SJCRH30 (cell line): ENCODE results near the gene CTNNA3. TPM values are rescaled to one million over a fixed set of nuclear protein-coding genes. Genes with fewer than 3 reads are reported as not detected.

ENCODE experiments used
- DNase-seq, 2 experiments: peaks; one replicate each; pipeline ENCODE4 v3.0.0-alpha.2; 2015 to 2020
- H3K27ac ChIP-seq: fragments of 250-450 bp; sonication (Bioruptor Pico); 2 replicates; pipeline ENCODE4 v1.5.1; 2020; ENCODE audit warnings: mild to moderate bottlenecking, moderate library complexity
- H3K27me3 ChIP-seq: fragments of 250-450 bp; sonication (Bioruptor Pico); 2 replicates; pipeline ENCODE4 v1.5.1; 2020; ENCODE audit warnings: mild to moderate bottlenecking, moderate library complexity
- H3K36me3 ChIP-seq: fragments of 250-450 bp; sonication (Bioruptor Pico); 2 replicates; pipeline ENCODE4 v1.5.1; 2020; ENCODE audit warnings: mild to moderate bottlenecking, moderate library complexity
- H3K4me1 ChIP-seq: fragments of 250-450 bp; sonication (Bioruptor Pico); 2 replicates; pipeline ENCODE4 v1.5.1; 2020; ENCODE audit warnings: mild to moderate bottlenecking, moderate library complexity
- H3K4me3 ChIP-seq: fragments of 250-450 bp; sonication (Bioruptor Pico); 2 replicates; pipeline ENCODE4 v1.5.1; 2020; ENCODE audit warnings: mild to moderate bottlenecking, moderate library complexity
- H3K9me3 ChIP-seq: fragments of 250-450 bp; sonication (Bioruptor Pico); replicated peaks from 2 replicates; pipeline ENCODE4 v1.5.1; 2020; ENCODE audit warnings: mild to moderate bottlenecking, moderate library complexity
- total RNA-seq: library from RNA; depleted of rRNA; stranded (reverse); fragments of >200 nt; shearing (Covaris generic); gene quantifications from 2 replicates; pipeline ENCODE4 v1.2.3, GENCODE V29; 2014

The CTNNA3 gene
- total RNA-seq, 1 experiment from 2014 or later, result 2.7 TPM

DNA sequence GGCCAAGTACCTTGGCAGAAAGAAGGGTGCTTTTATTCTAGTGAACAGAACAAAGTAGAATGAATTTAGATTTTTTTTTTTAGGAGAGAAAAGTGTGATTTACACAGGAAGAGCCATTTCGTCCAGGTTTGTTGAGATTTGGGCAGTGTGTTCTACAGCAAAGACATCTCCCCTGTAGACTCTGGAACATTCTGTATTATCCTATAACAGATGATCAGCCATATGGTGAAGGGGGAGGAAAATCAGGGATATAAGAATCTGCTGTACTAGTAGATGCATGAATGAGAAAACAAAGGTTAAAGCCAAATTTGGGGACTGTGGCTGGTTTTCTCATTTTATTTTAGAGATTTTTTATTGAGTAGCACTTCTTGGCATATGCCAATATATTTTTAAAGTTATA is 1223.8 kb downstream of the CTNNA3 start:
- H3K4me3 ChIP-seq, result no peak overlapping the region
- H3K27me3 ChIP-seq, result no peaks in the 10 kb centered on the region
- no peaks in the 10 kb centered on the region for H3K9me3 ChIP-seq
- H3K27ac ChIP-seq, result no peak overlapping the region
- H3K4me1 ChIP-seq, result no peaks in the 10 kb centered on the region
- H3K36me3 ChIP-seq, result no peaks in the 10 kb centered on the region
- no peak for DNase-seq

DNA sequence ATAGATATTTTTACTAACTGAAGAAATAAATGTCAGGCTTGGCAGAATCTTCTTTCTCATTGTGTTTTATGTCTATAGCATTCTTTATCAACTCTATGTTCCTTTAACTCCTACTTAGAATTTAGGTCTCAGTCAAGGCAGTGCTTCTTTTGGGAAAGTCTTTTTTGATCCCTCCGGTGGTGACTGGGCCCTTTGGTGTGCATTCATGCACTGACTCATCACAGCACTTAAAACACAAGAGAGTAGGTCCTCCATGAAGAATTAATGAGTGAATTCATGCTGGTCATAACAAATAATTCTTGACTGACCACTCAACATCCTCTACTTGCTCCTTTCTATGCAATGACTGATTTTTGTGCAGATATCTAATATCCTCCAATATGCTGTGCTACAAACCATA is 1229.0 kb downstream of the CTNNA3 start:
- Histone ChIP-seq H3K36me3 (no peaks in the 10 kb centered on the region), H3K4me1 (no peaks in the 10 kb centered on the region), H3K27ac (no peak overlapping the region), H3K4me3 (no peak overlapping the region), H3K9me3 (no peaks in the 10 kb centered on the region), H3K27me3 (no peaks in the 10 kb centered on the region)
- no peak for DNase-seq

DNA sequence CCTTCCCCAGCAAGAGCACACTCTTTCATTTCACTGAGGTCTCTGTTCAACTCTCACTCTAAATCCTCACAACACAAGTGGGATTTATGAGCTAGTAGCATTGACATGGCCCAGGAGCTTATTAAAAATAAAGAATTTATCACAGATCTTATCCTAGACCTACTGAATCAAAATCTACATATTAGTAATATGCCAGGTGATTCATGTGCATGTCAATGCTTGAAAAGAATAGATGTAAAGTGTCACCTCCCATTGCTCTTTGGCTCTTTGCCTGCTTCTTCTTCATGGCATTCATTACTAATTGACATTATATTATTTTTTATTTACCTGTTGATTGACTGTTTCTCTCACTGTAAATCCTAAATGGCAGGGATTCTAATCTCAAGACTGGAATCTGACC is 1229.4 kb downstream of the CTNNA3 start:
- Histone ChIP-seq H3K9me3 (no peaks in the 10 kb centered on the region), H3K4me1 (no peaks in the 10 kb centered on the region), H3K36me3 (no peaks in the 10 kb centered on the region), H3K27ac (no peak overlapping the region), H3K4me3 (no peak overlapping the region), H3K27me3 (no peaks in the 10 kb centered on the region)
- no peak for DNase-seq

DNA sequence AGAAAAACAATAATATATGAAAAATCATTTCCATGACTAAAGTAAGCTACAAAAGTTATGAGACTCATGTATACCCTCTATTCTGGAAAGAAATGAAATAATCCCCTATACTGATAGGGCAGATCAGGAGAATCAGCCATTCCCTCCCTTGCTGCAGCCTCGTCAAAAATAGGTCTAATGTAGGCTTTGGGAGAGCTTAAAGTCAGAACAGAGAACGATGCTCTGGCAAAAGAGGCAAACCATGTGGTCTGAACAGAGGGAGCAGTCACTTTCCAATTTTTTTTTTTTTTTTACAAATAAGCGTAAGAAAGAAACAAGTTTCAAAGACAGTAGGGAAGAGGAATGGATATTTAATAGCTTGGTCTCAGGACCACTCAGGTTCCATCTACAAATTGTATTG is 1232.4 kb downstream of the CTNNA3 start:
- no peaks in the 10 kb centered on the region for H3K36me3 ChIP-seq
- no peaks in the 10 kb centered on the region for H3K4me1 ChIP-seq
- H3K27ac ChIP-seq, result no peak overlapping the region
- DNase-seq, result no peak
- H3K4me3 ChIP-seq, result no peak overlapping the region
- H3K27me3 ChIP-seq, result no peaks in the 10 kb centered on the region
- H3K9me3 ChIP-seq, result no peaks in the 10 kb centered on the region

DNA sequence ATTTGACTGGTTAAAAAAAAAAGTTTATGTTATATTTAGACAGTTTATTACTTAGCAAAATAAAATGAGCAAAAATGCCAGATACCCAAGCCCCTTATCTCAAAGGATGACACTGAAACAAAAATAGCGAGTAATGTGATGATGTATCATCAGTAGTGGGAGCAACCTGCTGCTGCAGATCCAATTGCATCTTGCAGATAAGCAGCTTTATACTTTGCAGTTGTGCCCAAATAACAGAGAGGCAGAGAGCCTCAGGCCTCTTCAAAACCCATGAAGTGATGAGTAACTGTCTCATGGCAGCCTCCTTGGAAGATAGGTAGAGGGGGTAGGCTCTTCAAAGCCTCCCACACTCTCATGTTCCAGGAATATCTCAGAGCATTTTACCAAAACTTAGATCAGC is 1238.4 kb downstream of the CTNNA3 start:
- H3K4me1 ChIP-seq, result no peaks in the 10 kb centered on the region
- no peaks in the 10 kb centered on the region for H3K9me3 ChIP-seq
- no peak overlapping the region for H3K27ac ChIP-seq
- DNase-seq, result no peak
- no peaks in the 10 kb centered on the region for H3K36me3 ChIP-seq
- no peaks in the 10 kb centered on the region for H3K27me3 ChIP-seq
- H3K4me3 ChIP-seq, result no peak overlapping the region

DNA sequence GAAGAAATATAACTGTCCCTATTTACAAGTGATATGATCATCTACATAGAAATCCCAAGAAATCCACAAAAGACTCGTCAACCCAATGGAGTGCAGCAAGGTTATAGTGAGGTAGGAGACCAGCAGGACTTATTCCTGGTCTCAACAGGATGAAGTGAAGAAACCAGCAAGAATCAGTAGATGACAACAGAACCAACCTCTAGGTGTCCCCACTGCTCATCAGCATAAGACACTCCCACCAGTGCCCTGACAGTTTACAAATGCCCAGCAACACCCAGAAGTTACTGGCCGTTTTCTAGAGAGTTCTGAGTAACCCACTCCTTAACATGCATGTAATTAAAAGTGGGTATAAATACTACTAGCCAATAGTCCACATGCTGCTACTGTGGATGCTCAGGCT is 1240.7 kb downstream of the CTNNA3 start:
- H3K27ac ChIP-seq, result no peak overlapping the region
- H3K4me3 ChIP-seq, result no peak overlapping the region
- H3K4me1 ChIP-seq, result no peaks in the 10 kb centered on the region
- H3K36me3 ChIP-seq, result no peaks in the 10 kb centered on the region
- DNase-seq, result peak in 1 of 2 experiments; percentile 1
- no peaks in the 10 kb centered on the region for H3K9me3 ChIP-seq
- H3K27me3 ChIP-seq, result no peaks in the 10 kb centered on the region

DNA sequence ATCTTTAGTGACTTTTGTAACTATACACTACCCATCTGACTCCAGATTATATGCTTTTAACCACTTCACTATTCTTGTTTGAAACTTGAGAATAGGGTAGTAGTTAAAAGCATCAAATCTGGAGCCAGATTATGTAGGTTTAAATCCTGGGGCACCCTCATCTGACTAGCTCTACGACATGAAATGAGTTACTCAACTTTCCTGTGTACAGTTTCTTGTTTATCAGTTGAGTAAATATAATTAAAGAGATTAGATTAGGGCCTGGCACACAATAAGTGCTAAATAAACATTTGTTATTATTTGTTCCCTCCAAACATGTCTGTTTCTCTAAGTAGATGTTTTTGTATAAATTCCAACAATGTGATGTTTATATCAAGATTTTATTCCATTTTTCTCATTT is 1255.4 kb downstream of the CTNNA3 start:
- Histone ChIP-seq H3K27me3 (no peaks in the 10 kb centered on the region), H3K27ac (no peak overlapping the region), H3K9me3 (no peaks in the 10 kb centered on the region), H3K4me3 (no peak overlapping the region), H3K36me3 (no peaks in the 10 kb centered on the region), H3K4me1 (no peaks in the 10 kb centered on the region)
- no peak for DNase-seq

DNA sequence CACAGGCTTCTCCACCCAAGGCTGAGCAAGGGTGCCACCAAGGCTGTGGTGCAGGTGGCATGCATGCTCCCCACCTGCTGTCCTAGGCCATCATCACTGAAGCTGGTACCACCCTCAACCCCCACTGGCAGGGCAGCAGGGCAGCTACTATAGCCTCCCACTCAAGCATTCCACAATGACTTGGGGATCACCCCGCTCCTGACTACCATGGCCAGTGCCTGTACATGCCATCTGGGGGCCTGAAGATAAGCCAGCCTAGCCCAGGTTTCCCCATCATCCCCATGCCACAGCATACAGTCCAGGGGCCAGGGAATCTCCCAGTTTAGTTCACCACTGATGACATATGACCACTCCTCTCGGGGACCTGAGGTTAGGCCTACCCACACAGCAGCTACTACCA is 1281.1 kb downstream of the CTNNA3 start:
- DNase-seq, result no peak
- no peak overlapping the region for H3K27ac ChIP-seq
- H3K9me3 ChIP-seq, result no peaks in the 10 kb centered on the region
- no peaks in the 10 kb centered on the region for H3K27me3 ChIP-seq
- H3K4me3 ChIP-seq, result no peak overlapping the region
- H3K4me1 ChIP-seq, result no peaks in the 10 kb centered on the region
- no peaks in the 10 kb centered on the region for H3K36me3 ChIP-seq

DNA sequence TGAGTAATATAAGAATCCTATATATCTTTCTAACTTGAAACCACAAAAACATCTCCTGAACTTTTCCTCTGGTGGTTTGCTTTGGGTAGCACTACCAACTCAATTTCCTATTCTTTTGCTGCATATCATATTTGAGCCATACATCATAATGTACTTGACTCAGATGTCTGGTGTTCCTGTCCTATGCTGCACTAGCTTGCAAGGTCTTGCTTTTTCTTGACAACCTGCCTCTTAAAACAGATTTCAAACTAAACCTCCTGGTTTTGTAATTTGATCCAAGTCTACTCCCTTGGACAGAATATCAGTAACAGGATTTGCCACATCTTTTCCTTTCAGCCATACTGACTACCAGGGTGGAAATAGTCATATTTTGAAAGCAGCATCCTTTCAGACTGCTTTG is 1290.4 kb downstream of the CTNNA3 start:
- H3K9me3 ChIP-seq, result no peaks in the 10 kb centered on the region
- H3K4me1 ChIP-seq, result no peaks in the 10 kb centered on the region
- H3K36me3 ChIP-seq, result no peaks in the 10 kb centered on the region
- no peak overlapping the region for H3K27ac ChIP-seq
- DNase-seq, result no peak
- no peak overlapping the region for H3K4me3 ChIP-seq
- no peaks in the 10 kb centered on the region for H3K27me3 ChIP-seq

DNA sequence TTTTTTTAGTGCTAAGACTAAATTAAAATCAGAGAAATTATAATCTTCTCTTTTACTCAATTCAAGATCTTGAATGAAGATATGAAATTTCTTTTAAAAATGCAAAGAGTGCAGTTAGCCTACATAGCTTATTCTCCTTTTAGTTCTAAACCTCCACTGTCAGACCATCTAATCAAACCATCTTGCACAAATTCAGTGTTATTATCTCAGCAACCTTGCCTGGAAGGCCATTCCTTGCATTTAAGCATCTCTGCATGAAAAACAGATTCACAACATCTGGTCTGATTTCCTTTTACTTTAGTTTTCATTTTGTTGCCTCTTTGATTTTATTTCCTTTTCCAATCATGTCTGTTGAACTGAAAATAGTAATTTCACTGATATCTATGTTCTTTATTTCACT is 1297.3 kb downstream of the CTNNA3 start:
- Histone ChIP-seq H3K27me3 (no peaks in the 10 kb centered on the region), H3K9me3 (no peaks in the 10 kb centered on the region), H3K36me3 (no peaks in the 10 kb centered on the region), H3K4me3 (no peak overlapping the region), H3K27ac (no peak overlapping the region), H3K4me1 (no peaks in the 10 kb centered on the region)
- DNase-seq, result no peak

DNA sequence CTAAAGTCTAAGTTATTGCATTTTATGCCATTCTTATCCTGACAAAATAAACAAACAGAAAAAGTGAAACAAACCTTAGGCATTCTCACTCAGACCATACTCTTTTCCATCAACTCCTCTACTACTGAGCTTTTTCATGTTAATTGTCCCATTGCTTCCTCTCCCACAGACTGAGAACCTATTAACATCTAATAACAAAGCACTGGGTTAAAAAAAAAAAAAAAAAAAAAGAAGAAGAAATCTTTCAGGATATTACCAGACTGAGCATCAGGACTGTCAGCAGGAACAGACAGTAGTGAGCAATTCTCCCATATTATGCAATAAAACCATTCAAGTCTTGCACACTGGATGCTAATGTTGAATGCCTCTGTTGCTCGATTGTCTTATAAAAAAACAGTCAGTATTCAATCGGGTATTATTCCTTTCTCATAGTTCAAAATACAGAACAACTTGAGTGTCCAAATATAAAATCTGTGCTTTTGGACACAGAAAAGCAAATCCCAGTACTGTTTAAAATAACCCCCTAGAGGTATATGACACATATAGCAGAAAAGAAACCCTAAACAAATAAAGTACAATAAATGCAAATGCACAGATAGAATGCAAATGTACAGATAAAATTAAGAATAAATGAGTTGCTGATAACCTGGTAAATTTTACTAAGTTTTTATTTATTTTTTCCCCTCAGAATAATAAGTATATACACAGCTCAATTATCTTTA is 1301.5 kb downstream of the CTNNA3 start:
- DNase-seq, result no peak
- H3K4me1 ChIP-seq, result no peaks in the 10 kb centered on the region
- H3K9me3 ChIP-seq, result no peaks in the 10 kb centered on the region
- H3K36me3 ChIP-seq, result no peaks in the 10 kb centered on the region
- no peak overlapping the region for H3K27ac ChIP-seq
- no peak overlapping the region for H3K4me3 ChIP-seq
- H3K27me3 ChIP-seq, result no peaks in the 10 kb centered on the region

DNA sequence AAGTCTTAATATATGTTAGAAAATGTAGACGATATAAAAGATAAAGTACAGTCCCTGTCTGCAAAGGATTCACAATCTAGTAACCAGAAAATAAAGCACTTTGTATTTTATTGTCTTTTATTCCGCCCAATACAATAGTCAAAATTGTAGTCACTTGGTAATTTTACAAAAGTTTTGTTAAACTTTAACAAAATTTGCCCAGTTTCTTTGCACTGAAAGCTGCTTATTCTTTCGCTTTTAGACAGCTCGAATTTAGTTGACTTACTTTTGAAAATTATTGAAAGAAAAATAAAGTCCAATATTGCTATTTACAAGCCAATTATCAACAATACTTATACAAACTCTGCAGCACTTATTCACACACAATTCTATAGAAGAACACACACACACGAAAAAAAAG is 1305.1 kb downstream of the CTNNA3 start:
- Histone ChIP-seq H3K9me3 (no peaks in the 10 kb centered on the region), H3K27me3 (no peaks in the 10 kb centered on the region), H3K4me3 (no peak overlapping the region), H3K4me1 (no peaks in the 10 kb centered on the region), H3K36me3 (no peaks in the 10 kb centered on the region), H3K27ac (no peak overlapping the region)
- no peak for DNase-seq

DNA sequence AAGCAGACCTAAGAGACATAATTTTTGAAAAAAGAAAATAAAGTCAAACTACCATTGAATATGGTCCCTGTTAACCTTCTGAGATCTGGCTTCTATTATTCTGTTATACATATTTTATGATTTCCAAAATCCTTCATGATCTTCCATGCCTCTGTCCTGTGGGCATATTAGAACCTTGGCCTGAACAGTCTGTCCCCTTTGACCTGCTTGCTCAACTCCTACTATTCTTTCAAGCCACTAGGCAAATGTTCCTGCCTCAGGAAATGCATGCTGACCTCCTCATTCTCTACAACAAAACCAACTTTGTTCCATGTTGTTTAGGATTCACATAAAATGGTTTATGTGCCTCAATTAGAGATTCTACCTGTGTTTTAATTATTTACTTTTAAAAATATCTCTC is 1315.0 kb downstream of the CTNNA3 start:
- Histone ChIP-seq H3K4me3 (no peak overlapping the region), H3K36me3 (no peaks in the 10 kb centered on the region), H3K9me3 (no peaks in the 10 kb centered on the region), H3K27ac (no peak overlapping the region), H3K4me1 (peaks cover 11% of the 10 kb centered on the region), H3K27me3 (no peaks in the 10 kb centered on the region)
- no peak for DNase-seq

DNA sequence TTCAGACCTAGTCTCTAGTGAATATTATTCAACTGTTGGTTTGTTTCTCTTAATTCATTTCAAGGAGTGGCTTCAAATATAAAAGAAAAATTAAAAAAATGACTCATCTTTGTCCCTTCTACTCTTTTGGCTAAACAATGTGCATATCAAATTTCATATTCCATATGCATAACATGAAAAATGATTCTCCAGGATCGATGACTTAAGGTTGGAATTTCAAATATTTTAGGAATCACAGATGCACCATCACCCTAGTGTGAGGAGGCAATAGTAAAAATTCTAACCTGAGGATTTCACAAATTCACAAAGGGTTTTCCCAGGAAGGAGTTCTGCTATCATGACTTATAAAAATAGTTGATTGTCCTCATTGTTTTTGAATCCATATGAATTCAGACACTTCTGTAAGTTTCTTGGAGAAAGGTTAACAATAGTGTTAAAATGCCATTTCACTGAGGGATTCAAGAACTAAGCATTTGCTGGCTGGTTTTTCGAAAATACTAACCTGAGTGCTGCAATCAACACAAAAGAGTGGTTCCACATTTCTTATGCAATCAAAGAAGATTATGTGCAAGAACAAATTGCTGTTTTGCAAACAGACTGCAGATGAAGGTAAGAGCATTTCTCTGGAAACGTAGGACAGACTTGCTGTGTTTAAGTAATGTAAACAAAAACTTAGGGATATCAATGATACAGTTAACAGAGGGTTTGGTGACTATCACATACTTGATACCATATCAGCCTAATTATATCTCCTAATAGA is 1317.7 kb downstream of the CTNNA3 start:
- no peak overlapping the region for H3K27ac ChIP-seq
- no peaks in the 10 kb centered on the region for H3K9me3 ChIP-seq
- no peaks in the 10 kb centered on the region for H3K36me3 ChIP-seq
- H3K4me3 ChIP-seq, result no peak overlapping the region
- no peak for DNase-seq
- H3K27me3 ChIP-seq, result no peaks in the 10 kb centered on the region
- peaks cover 11% of the 10 kb centered on the region for H3K4me1 ChIP-seq

DNA sequence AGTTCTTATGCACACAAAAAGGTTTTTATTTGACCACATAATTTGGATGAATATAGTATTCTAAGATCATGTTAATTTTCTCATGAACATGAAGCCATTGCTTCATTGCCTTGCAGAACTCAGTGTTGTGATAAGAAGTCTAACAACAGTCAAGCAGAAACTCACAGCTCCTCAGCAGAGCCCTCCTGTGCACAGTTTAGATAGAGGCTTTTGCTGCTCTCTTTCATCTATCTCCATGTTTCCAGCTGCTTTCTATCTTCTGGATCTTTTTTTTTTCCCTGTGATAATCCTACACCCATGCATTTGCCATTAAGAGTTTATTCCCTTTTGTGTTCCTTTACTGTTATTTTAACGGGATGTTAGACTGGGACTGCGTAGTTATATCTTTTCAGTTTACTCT is 1327.8 kb downstream of the CTNNA3 start:
- no peak for DNase-seq
- Histone ChIP-seq H3K27ac (no peak overlapping the region), H3K4me1 (no peaks in the 10 kb centered on the region), H3K27me3 (no peaks in the 10 kb centered on the region), H3K4me3 (no peak overlapping the region), H3K36me3 (no peaks in the 10 kb centered on the region), H3K9me3 (no peaks in the 10 kb centered on the region)

DNA sequence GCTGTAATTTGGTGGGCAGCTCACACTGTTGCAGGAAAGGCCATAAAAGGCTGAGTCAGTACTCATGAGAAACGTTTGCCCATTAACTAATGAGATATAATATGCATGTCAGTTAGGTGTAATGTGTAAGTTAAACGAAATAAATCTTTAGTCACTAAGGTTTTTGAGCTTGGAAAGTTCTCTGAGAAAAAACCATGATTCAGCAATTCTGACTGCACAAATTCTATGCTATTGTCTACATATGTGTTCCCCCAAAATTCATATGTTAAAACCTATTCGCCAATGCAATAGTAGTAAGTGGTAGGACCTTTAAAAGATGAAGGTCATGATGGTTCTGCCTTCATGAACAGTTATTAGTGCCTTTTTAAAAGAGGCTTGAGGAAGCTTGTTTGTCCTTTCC is 1329.8 kb downstream of the CTNNA3 start:
- Histone ChIP-seq H3K4me3 (no peak overlapping the region), H3K4me1 (no peaks in the 10 kb centered on the region), H3K36me3 (no peaks in the 10 kb centered on the region), H3K27me3 (no peaks in the 10 kb centered on the region), H3K27ac (no peak overlapping the region), H3K9me3 (no peaks in the 10 kb centered on the region)
- DNase-seq, result no peak
